ENCODE data around the gene GSAP. TPM values are rescaled to one million over a fixed set of nuclear protein-coding genes. Genes with fewer than 3 reads are reported as not detected.

The GSAP gene
- total and polyA plus RNA-seq, 9 of the 15 experiments (the other 6 are each of a cell fraction or from before 2014, with no cell fraction given), result 0.13 TPM; not detected in 8

- no peak for TF ChIP-seq ZNF609 (CRISPR knock-in tag; IDR thresholded peaks at IDR 0.05; ENCODE audit: borderline replicate concordance)
- TF ChIP-seq ZNF707 (CRISPR knock-in tag; conservative IDR thresholded peaks at IDR 0.05), result no peak
- no peak for TF ChIP-seq ZBTB1 (CRISPR knock-in tag; IDR thresholded peaks at IDR 0.05; ENCODE audit: borderline replicate concordance, low read depth)
These were observed 85.8 kb downstream of the GSAP start (continued) for GRCh38 chr7:77330169-77330882.
